GM23338 (cell line): ENCODE measurements around the gene FNIP2.

Source experiments
- EZH2 ChIP-seq: fragments of 200-600 bp; sonication (generic); IDR thresholded peaks from one replicate; pipeline ENCODE4 v1.8.0; 2017; ENCODE audit warnings: antibody characterized with exemption, mild to moderate bottlenecking, low read depth; ENCODE audit not compliant: unreplicated experiment
- EZH2phosphoT487 ChIP-seq: fragments of 200-600 bp; sonication (generic); IDR thresholded peaks from one replicate; pipeline ENCODE4 v1.8.1; 2018; ENCODE audit warnings: antibody characterized with exemption; ENCODE audit not compliant: unreplicated experiment
- JUNB ChIP-seq: IDR thresholded peaks from one replicate; pipeline ENCODE4 v1.6.1; 2016; ENCODE audit warnings: antibody characterized with exemption; ENCODE audit not compliant: unreplicated experiment
- POLR2AphosphoS5 ChIP-seq: IDR thresholded peaks from 2 replicates; pipeline ENCODE4 v1.6.1; 2016; ENCODE audit warnings: antibody characterized with exemption, low read depth
- ZNF114 ChIP-seq: fragments of 250-450 bp; sonication (Bioruptor Pico); IDR thresholded peaks from 2 replicates; pipeline ENCODE4 v1.5.0; 2020; ENCODE audit warnings: mild to moderate bottlenecking, moderate library complexity
- TF ChIP-seq, protein P1 (sequence below), 2 experiments: fragments of 200-600 bp in 1 of 2; sonication (generic) in 1 of 2; conservative IDR thresholded peaks; 2 replicates each; pipeline versions ENCODE4 v1.5.1 to v1.6.1; 2016 to 2017; ENCODE audit warnings: antibody characterized with exemption in 2 of 2, low read depth in 2 of 2, mild to moderate bottlenecking in 2 of 2, moderate library complexity in 1 of 2

DNA sequence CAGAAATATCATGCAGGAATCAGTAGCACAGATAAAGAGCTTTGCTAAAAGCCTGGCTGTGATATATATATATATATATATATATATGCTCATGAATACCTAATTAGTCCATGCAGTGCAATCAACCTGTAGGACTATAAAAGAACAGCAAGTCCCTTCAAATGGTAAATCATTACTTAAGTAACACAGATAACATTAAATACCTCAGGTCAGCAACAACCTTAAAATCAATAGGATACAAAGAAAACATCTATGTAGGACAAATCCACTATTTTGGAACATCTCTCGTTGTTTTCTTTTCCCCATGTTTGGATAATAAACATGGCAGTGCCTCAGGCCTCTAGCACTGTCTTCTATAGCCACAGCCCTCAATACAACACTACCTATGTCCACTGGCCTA lies 106.6 kb downstream of the FNIP2 start:
- no peak for TF ChIP-seq ZNF114 (CRISPR knock-in tag)
- TF ChIP-seq, protein P1, sequence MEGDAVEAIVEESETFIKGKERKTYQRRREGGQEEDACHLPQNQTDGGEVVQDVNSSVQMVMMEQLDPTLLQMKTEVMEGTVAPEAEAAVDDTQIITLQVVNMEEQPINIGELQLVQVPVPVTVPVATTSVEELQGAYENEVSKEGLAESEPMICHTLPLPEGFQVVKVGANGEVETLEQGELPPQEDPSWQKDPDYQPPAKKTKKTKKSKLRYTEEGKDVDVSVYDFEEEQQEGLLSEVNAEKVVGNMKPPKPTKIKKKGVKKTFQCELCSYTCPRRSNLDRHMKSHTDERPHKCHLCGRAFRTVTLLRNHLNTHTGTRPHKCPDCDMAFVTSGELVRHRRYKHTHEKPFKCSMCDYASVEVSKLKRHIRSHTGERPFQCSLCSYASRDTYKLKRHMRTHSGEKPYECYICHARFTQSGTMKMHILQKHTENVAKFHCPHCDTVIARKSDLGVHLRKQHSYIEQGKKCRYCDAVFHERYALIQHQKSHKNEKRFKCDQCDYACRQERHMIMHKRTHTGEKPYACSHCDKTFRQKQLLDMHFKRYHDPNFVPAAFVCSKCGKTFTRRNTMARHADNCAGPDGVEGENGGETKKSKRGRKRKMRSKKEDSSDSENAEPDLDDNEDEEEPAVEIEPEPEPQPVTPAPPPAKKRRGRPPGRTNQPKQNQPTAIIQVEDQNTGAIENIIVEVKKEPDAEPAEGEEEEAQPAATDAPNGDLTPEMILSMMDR (conservative IDR thresholded peaks at IDR 0.05; ENCODE audit: low read depth in 2 of 2), result no peak
- TF ChIP-seq JUNB, result no peak
- TF ChIP-seq EZH2phosphoT487, result no peak
- no peak for TF ChIP-seq POLR2AphosphoS5
- TF ChIP-seq EZH2, result no peak
